ENCODE data around the gene SESTD1. TPM values are rescaled to one million over a fixed set of nuclear protein-coding genes. Genes with fewer than 3 reads are reported as not detected.

SESTD1 gene
- total and polyA plus RNA-seq, 2 experiments from 2014 or later: 12.6 to 21.6 TPM

GRCh38 chr2:179255129-179255528, 9.5 kb downstream of the SESTD1 start:
- peaks cover 17% of the 10 kb centered on the region for H3K4me1 Mint-ChIP-seq
- no peak overlapping the region for H2AFZ ChIP-seq
- H3K4me3 Mint-ChIP-seq: no peak overlapping the region
- H3F3A ChIP-seq (replicated peaks; ENCODE audit: low read depth): no peaks in the 10 kb centered on the region
- H3K27me3 Mint-ChIP-seq (ENCODE audit: insufficient read depth, low read depth, poor library complexity): no peaks in the 10 kb centered on the region
- TF ChIP-seq ZNF331 (CRISPR knock-in tag; IDR thresholded peaks at IDR 0.05; ENCODE audit: low read depth): no peak
- TF ChIP-seq STAT1 (IDR thresholded peaks at IDR 0.05; ENCODE audit: unreplicated experiment): no peak
- no peak for TF ChIP-seq POLR2AphosphoS5 (IDR thresholded peaks at IDR 0.05; ENCODE audit: low read depth)
- TF ChIP-seq ZNF114 (CRISPR knock-in tag; IDR thresholded peaks at IDR 0.05): no peak
- TF ChIP-seq ETS1 (IDR thresholded peaks at IDR 0.05): no peak
- no peak for TF ChIP-seq JUNB (IDR thresholded peaks at IDR 0.05; ENCODE audit: unreplicated experiment)
- TF ChIP-seq CREB1 (CRISPR knock-in tag; IDR thresholded peaks at IDR 0.05; ENCODE audit: low read depth): no peak
- TF ChIP-seq, protein P1, sequence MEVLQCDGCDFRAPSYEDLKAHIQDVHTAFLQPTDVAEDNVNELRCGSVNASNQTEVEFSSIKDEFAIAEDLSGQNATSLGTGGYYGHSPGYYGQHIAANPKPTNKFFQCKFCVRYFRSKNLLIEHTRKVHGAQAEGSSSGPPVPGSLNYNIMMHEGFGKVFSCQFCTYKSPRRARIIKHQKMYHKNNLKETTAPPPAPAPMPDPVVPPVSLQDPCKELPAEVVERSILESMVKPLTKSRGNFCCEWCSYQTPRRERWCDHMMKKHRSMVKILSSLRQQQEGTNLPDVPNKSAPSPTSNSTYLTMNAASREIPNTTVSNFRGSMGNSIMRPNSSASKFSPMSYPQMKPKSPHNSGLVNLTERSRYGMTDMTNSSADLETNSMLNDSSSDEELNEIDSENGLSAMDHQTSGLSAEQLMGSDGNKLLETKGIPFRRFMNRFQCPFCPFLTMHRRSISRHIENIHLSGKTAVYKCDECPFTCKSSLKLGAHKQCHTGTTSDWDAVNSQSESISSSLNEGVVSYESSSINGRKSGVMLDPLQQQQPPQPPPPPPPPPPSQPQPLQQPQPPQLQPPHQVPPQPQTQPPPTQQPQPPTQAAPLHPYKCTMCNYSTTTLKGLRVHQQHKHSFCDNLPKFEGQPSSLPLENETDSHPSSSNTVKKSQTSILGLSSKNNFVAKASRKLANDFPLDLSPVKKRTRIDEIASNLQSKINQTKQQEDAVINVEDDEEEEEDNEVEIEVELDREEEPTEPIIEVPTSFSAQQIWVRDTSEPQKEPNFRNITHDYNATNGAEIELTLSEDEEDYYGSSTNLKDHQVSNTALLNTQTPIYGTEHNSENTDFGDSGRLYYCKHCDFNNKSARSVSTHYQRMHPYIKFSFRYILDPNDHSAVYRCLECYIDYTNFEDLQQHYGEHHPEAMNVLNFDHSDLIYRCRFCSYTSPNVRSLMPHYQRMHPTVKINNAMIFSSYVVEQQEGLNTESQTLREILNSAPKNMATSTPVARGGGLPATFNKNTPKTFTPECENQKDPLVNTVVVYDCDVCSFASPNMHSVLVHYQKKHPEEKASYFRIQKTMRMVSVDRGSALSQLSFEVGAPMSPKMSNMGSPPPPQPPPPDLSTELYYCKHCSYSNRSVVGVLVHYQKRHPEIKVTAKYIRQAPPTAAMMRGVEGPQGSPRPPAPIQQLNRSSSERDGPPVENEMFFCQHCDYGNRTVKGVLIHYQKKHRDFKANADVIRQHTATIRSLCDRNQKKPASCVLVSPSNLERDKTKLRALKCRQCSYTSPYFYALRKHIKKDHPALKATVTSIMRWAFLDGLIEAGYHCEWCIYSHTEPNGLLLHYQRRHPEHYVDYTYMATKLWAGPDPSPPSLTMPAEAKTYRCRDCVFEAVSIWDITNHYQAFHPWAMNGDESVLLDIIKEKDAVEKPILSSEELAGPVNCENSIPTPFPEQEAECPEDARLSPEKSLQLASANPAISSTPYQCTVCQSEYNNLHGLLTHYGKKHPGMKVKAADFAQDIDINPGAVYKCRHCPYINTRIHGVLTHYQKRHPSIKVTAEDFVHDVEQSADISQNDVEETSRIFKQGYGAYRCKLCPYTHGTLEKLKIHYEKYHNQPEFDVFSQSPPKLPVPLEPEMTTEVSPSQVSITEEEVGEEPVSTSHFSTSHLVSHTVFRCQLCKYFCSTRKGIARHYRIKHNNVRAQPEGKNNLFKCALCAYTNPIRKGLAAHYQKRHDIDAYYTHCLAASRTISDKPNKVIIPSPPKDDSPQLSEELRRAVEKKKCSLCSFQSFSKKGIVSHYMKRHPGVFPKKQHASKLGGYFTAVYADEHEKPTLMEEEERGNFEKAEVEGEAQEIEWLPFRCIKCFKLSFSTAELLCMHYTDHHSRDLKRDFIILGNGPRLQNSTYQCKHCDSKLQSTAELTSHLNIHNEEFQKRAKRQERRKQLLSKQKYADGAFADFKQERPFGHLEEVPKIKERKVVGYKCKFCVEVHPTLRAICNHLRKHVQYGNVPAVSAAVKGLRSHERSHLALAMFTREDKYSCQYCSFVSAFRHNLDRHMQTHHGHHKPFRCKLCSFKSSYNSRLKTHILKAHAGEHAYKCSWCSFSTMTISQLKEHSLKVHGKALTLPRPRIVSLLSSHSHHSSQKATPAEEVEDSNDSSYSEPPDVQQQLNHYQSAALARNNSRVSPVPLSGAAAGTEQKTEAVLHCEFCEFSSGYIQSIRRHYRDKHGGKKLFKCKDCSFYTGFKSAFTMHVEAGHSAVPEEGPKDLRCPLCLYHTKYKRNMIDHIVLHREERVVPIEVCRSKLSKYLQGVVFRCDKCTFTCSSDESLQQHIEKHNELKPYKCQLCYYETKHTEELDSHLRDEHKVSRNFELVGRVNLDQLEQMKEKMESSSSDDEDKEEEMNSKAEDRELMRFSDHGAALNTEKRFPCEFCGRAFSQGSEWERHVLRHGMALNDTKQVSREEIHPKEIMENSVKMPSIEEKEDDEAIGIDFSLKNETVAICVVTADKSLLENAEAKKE (CRISPR knock-in tag; IDR thresholded peaks at IDR 0.05): no peak
- TF ChIP-seq CTCF (conservative IDR thresholded peaks at IDR 0.05; ENCODE audit: low read depth in 2 of 2): no peak
- TF ChIP-seq NANOG (IDR thresholded peaks at IDR 0.05; ENCODE audit: borderline replicate concordance): no peak
- TF ChIP-seq EZH2phosphoT487 (IDR thresholded peaks at IDR 0.05; ENCODE audit: unreplicated experiment): no peak
- TF ChIP-seq EZH2 (IDR thresholded peaks at IDR 0.05; ENCODE audit: low read depth, unreplicated experiment): no peak
- TF ChIP-seq, protein P2, sequence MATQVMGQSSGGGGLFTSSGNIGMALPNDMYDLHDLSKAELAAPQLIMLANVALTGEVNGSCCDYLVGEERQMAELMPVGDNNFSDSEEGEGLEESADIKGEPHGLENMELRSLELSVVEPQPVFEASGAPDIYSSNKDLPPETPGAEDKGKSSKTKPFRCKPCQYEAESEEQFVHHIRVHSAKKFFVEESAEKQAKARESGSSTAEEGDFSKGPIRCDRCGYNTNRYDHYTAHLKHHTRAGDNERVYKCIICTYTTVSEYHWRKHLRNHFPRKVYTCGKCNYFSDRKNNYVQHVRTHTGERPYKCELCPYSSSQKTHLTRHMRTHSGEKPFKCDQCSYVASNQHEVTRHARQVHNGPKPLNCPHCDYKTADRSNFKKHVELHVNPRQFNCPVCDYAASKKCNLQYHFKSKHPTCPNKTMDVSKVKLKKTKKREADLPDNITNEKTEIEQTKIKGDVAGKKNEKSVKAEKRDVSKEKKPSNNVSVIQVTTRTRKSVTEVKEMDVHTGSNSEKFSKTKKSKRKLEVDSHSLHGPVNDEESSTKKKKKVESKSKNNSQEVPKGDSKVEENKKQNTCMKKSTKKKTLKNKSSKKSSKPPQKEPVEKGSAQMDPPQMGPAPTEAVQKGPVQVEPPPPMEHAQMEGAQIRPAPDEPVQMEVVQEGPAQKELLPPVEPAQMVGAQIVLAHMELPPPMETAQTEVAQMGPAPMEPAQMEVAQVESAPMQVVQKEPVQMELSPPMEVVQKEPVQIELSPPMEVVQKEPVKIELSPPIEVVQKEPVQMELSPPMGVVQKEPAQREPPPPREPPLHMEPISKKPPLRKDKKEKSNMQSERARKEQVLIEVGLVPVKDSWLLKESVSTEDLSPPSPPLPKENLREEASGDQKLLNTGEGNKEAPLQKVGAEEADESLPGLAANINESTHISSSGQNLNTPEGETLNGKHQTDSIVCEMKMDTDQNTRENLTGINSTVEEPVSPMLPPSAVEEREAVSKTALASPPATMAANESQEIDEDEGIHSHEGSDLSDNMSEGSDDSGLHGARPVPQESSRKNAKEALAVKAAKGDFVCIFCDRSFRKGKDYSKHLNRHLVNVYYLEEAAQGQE (IDR thresholded peaks at IDR 0.05; ENCODE audit: unreplicated experiment): no peak
- H3K36me3 ChIP-seq (ENCODE audit: insufficient read depth): no peaks in the 10 kb centered on the region
- no peak overlapping the region for H3K4me3 ChIP-seq
- H3K9me2 ChIP-seq (ENCODE audit: insufficient read depth): no peaks in the 10 kb centered on the region
- peaks cover 94% of the 10 kb centered on the region for H3K79me2 ChIP-seq (replicated peaks; ENCODE audit: insufficient read depth)
- no peaks in the 10 kb centered on the region for H3K9me3 Mint-ChIP-seq
- H3K4me1 ChIP-seq (ENCODE audit: insufficient read depth): peaks cover 13% of the 10 kb centered on the region; the same call in 1 of the 2 replicates
- H3K27ac ChIP-seq (ENCODE audit: low read depth): no peak overlapping the region
- peaks cover 13% of the 10 kb centered on the region; the same call in 2 of the 3 replicates for H3K36me3 Mint-ChIP-seq (ENCODE audit: low read depth)
- ATAC-seq (no peak), DNase-seq (ENCODE audit: low spot score) (no peak)
- no peaks in the 10 kb centered on the region for H3K27me3 ChIP-seq (ENCODE audit: insufficient read depth)
- H3K4me2 ChIP-seq: no peak overlapping the region
- no peak overlapping the region for H3K27ac Mint-ChIP-seq
- no peaks in the 10 kb centered on the region for H4K20me1 ChIP-seq (replicated peaks; ENCODE audit: insufficient read depth)
